PFSK-1 (cell line): ENCODE measurements around the gene PTGDS.

Experiments
- POLR2AphosphoS5 ChIP-seq: IDR thresholded peaks from 2 replicates; pipeline ENCODE4 v1.6.1; 2012; ENCODE audit warnings: low read depth, mild to moderate bottlenecking, control low read depth, low read length, moderate library complexity
- REST ChIP-seq, 2 experiments: IDR thresholded peaks; 2 replicates each; pipeline versions ENCODE4 v1.6.1 to v1.8.0; 2011 to 2012; ENCODE audit warnings: low read depth in 2 of 2, low read length in 2 of 2, control low read depth in 1 of 2, inconsistent platforms in 1 of 2, mild to moderate bottlenecking in 1 of 2, moderate library complexity in 1 of 2; ENCODE audit not compliant: insufficient read depth in 1 of 2
- SIN3A ChIP-seq: IDR thresholded peaks from 2 replicates; pipeline ENCODE4 v1.6.1; 2012; ENCODE audit warnings: mild to moderate bottlenecking, low read length, moderate library complexity, borderline replicate concordance; ENCODE audit not compliant: insufficient read depth
- TAF1 ChIP-seq: IDR thresholded peaks from 2 replicates; pipeline ENCODE4 v1.6.1; 2012; ENCODE audit warnings: low read length, control low read depth, borderline replicate concordance; ENCODE audit not compliant: insufficient read depth

GRCh38 chr9:136947028-136947891 is 30.0 kb upstream of the PTGDS start:
- TF ChIP-seq TAF1 (no peak), REST (IDR thresholded peaks at IDR 0.05; ENCODE audit: insufficient read depth in 1 of 2, low read depth in 2 of 2, low read length in 2 of 2) (no peak), POLR2AphosphoS5 (no peak), SIN3A (no peak)
